Measurements from ENCODE around the gene NOL4L. TPM values are rescaled to one million over a fixed set of nuclear protein-coding genes. Genes with fewer than 3 reads are reported as not detected.

NOL4L gene, protein sequence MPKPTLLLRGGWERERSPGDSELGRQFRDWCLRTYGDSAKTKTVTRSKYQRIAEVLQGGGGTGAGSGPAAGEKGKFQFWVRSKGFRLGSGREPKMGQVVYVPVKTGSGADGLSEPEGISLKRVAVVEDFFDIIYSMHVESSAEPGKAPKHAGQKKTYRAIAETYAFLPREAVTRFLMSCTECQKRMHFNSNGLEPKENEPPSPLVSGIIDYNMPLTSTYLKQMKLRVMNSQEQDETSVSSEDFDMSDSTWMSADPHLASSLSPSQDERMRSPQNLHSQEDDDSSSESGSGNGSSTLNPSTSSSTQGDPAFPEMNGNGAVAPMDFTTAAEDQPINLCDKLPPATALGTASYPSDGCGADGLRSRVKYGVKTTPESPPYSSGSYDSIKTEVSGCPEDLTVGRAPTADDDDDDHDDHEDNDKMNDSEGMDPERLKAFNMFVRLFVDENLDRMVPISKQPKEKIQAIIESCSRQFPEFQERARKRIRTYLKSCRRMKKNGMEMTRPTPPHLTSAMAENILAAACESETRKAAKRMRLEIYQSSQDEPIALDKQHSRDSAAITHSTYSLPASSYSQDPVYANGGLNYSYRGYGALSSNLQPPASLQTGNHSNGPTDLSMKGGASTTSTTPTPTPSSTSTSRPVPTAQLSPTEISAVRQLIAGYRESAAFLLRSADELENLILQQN
- total RNA-seq (10 to 100 TPM; 53.1 to 55.6 TPM), total RNA-seq (5.2 to 245 (median 50.8) reads per million in 172 experiments)
- 28.1 TPM for polyA plus RNA-seq (2013, experiment 1 of 2)
- 35.6 TPM for polyA plus RNA-seq (2013, experiment 2 of 2)

DNA sequence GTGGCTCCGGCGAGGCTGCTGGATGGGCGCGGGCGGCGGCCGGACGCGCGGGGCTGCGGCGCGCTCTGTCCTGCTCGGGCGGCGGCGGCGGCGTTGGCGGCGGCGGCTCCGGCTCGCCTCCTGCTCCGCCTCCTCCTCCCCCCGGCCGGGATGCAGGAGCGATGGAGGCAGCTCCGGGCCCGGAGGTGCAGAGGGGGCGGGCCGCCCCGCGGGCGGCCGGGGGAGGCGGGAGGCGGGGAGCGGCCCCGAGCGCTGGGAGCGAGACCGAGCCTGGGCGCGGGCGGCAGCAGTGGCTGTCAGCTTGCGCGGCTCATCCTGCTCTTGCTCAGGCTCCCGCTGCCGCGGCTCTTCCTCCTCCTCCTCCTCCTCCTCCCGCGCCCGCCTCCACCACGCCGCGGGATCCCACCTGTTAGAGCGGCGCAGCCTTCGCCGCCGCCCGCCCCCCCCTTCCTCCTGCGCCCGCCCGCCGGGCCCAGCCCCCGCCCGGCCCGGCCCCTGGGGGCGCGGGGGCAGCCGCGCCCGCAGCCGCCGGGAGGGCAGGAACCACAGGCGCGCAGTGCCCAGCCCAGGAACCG, at the start of gene NOL4L:
TSS of gene NOL4L (minus strand) at position 323 of the 575 bp plus-strand sequence. CDS start 443 bp downstream, outside the sequence.
- Mint-ChIP-seq H3K4me1 (ENCODE audit: low read depth) (peaks cover 44% of the 10 kb centered on the region), H3K9me3 (no peaks in the 10 kb centered on the region), H3K4me3 (peak within 1 kb of the TSS; percentile 100), H3K27me3 (peaks cover 5% of the 10 kb centered on the region), H3K36me3 (ENCODE audit: low read depth) (peaks cover 18% of the 10 kb centered on the region), H3K27ac (peak within 1 kb of the TSS; percentile 95)
- H3K4me1 ChIP-seq (ENCODE audit: insufficient read depth, low read length): peaks cover 41% of the 10 kb centered on the region
- TF ChIP-seq, protein P1, sequence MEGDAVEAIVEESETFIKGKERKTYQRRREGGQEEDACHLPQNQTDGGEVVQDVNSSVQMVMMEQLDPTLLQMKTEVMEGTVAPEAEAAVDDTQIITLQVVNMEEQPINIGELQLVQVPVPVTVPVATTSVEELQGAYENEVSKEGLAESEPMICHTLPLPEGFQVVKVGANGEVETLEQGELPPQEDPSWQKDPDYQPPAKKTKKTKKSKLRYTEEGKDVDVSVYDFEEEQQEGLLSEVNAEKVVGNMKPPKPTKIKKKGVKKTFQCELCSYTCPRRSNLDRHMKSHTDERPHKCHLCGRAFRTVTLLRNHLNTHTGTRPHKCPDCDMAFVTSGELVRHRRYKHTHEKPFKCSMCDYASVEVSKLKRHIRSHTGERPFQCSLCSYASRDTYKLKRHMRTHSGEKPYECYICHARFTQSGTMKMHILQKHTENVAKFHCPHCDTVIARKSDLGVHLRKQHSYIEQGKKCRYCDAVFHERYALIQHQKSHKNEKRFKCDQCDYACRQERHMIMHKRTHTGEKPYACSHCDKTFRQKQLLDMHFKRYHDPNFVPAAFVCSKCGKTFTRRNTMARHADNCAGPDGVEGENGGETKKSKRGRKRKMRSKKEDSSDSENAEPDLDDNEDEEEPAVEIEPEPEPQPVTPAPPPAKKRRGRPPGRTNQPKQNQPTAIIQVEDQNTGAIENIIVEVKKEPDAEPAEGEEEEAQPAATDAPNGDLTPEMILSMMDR (IDR thresholded peaks at IDR 0.05): no peak
- CTCF ChIA-PET: interaction anchor here (0.8 kb wide), 1 partner anchor 67 kb away, joined by 4 read pairs; no protein-coding TSS in a partner anchor
- H3K36me3 ChIP-seq (ENCODE audit: insufficient read depth, low read length): no peaks in the 10 kb centered on the region
- peak within 1 kb of the TSS; percentile 62 for H3K4me3 ChIP-seq (ENCODE audit: low read length)
- no peaks in the 10 kb centered on the region for H3K9me3 ChIP-seq (ENCODE audit: control insufficient read depth in 1 of 2, insufficient read depth in 1 of 2, low read length in 2 of 2)
- H3K27ac ChIP-seq (ENCODE audit: low read depth in 1 of 2, low read length in 2 of 2): peak within 1 kb of the TSS in 1 of 2 donors; percentile 35
- POLR2A ChIA-PET: interaction anchor here (0.5 to 11.6 kb wide), 8 partner anchors 10 to 399 kb away, joined by 3 to 178 read pairs (median 4); no protein-coding TSS in a partner anchor
- intact Hi-C loops (cut with DNase I, micrococcal nuclease): loop anchor here (2.0 to 10.0 kb wide), 4 partner anchors 48 to 70 kb away; no protein-coding TSS in a partner anchor
- H3K27me3 ChIP-seq (ENCODE audit: control insufficient read depth in 1 of 2, insufficient read depth in 2 of 2, low read length in 2 of 2): no peaks in the 10 kb centered on the region
- ATAC-seq (ENCODE audit: poor library complexity): peak; percentile 38
- DNase-seq: peak in 13 of 14 experiments; percentile 14 to 75 (median 41)

DNA sequence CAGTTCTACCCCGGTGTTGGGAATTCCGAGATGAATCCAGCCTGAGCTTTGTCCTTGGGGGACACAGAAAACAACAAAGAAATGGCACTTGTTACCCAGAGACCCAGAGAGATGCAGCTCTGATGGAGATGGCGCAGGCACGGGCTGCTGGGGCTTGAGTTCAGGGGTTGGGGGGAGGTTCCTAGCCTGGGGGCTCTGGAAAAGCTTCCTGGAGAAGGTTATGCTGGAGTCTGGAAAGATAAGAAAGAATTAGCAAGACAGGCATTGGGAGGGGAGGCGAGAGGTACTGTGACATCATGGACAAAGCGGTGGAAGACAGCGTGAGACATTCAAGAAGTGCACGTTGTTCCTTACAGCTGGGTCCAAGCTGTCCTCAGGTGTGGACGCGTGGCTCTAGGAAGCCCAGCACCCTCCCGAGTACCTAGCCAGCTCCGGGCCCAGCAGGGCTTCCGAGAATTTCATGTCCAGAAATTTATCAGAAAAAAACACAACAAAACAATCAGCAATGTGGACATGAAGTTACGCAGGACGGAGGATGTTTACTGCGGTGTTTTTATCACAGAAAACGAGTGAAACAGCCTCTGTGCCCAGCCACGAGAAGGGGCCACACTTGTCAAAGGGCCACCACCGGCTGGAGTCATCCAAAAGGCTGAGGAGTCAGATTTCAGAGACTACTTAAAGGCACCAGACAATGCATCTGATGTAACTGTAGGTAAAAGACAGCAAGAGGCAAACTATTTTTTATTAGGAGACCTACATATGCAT, 49.1 kb upstream of the NOL4L start:
- no peak overlapping the region for H3K27ac ChIP-seq (ENCODE audit: low read depth in 1 of 2, low read length in 2 of 2)
- TF ChIP-seq, protein P1 (IDR thresholded peaks at IDR 0.05): no peak
- intact Hi-C loops (cut with DNase I, micrococcal nuclease): loop anchor here in 1 of 2 experiments (5.0 kb wide), 1 partner anchor 37 kb away; no protein-coding TSS in a partner anchor
- Mint-ChIP-seq H3K9me3 (no peaks in the 10 kb centered on the region), H3K27ac (no peak overlapping the region), H3K4me1 (ENCODE audit: low read depth) (no peaks in the 10 kb centered on the region), H3K4me3 (no peak overlapping the region), H3K36me3 (ENCODE audit: low read depth) (no peaks in the 10 kb centered on the region), H3K27me3 (no peaks in the 10 kb centered on the region)
- CTCF ChIA-PET: no interaction called here
- H3K27me3 ChIP-seq (ENCODE audit: control insufficient read depth in 1 of 2, insufficient read depth in 2 of 2, low read length in 2 of 2): peaks cover 0 to 4% of the 10 kb centered on the region in 2 experiments
- no peak overlapping the region for H3K4me3 ChIP-seq (ENCODE audit: low read length)
- no peaks in the 10 kb centered on the region for H3K36me3 ChIP-seq (ENCODE audit: insufficient read depth, low read length)
- POLR2A ChIA-PET: no interaction called here
- ATAC-seq (ENCODE audit: poor library complexity): no peak
- no peaks in the 10 kb centered on the region for H3K4me1 ChIP-seq (ENCODE audit: insufficient read depth, low read length)
- H3K9me3 ChIP-seq (ENCODE audit: control insufficient read depth in 1 of 2, insufficient read depth in 1 of 2, low read length in 2 of 2): no peaks in the 10 kb centered on the region
- DNase-seq: no peak
